Activated CD8-positive, alpha-beta memory T cell treated with anti-CD3 and anti-CD28 coated beads for 48 hours (primary cell): Measurements from ENCODE around the gene DNAJC3.
"Not testable (repeated sequence)": the region's sequence is repeated elsewhere in the genome, so short reads cannot be mapped to it uniquely, and the experiment has no call there.

Experiments used
- DNase-seq, 3 experiments: peaks; one replicate each; pipeline ENCODE4 v3.0.0-alpha.2; 2020; ENCODE audit warnings: low read depth in 2 of 3, low spot score in 2 of 3

The DNAJC3 gene

DNA sequence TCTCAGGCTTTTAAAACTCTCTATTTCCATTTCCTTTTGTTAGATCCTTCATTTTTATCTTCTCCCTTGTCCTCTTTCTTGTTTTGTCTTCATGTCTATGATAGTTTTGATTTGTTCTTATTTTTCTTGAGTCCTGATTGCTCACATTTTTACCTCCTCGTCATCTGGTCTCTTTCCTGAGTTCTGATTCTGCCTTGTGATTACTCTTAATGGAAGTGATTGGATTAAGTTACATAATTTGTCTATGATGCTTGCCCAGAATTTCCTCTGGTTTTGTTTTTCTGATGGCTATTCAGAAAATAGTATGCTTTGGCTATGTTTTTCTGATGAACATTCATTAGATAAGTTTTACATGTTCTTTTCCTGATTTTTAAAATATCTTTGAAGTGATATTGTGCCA, 102.6 kb downstream of the DNAJC3 start:
- no peak for DNase-seq

DNA sequence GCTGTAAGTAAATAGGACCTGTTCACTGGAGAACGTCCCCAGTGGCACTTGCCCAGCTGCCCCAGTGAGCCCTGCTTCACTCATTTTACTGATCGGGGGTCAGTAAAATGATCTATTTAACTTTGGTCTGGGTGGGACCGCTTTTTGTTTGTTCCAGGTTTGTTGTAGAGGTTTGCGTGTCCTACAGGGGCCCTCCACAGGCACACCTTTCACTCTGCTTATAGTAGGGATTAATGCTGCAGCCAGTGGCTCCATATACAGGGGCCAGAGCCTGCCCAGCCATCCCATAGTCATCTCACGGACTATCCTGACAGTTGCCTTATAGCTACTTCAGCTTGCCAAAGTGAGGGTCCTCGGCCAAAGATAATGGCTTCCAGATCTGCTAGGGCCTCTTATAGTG, 104.1 kb downstream of the DNAJC3 start:
- no peak for DNase-seq

DNA sequence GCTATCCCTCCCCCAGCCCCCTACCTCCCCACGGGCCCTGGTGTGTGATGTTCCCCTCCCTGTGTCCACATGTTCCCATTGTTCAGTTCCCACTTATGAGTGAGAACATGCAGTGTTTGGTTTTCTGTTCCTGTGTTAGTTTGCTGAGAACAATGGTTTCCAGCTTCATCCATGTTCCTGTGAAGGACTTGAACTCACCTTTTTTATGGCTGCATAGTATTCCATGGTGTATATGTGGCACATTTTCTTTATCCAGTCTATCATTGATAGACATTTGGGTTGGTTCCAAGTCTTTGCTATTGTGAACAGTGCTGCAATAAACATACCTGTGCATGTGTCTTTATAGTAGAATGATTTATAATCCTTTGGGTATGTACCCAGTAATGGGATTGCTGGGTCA, 105.0 kb downstream of the DNAJC3 start:
- DNase-seq = not testable (repeated sequence)

DNA sequence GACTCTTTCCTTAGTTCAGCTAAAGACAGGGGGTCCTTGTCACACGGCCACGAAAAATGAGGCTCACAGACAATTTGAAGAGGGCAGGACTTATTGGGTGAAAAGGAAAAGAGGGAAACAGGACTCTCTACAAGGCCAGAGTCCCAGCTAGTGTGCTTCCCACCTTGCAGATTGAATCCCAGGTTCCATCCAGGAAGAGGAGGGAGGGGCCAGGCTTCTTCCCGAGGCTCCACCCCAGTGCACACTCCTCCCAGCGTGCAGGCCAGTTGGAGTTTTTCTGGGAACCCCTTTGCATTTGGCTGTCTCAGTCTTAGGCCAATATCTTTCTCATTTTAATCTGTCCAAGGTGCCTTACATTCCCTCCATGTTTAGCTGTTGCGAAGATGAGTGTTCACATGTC, 106.8 kb downstream of the DNAJC3 start:
- DNase-seq = no peak

GRCh38 chr13:95784161-95784899, 107.4 kb downstream of the DNAJC3 start:
- no peak for DNase-seq

DNA sequence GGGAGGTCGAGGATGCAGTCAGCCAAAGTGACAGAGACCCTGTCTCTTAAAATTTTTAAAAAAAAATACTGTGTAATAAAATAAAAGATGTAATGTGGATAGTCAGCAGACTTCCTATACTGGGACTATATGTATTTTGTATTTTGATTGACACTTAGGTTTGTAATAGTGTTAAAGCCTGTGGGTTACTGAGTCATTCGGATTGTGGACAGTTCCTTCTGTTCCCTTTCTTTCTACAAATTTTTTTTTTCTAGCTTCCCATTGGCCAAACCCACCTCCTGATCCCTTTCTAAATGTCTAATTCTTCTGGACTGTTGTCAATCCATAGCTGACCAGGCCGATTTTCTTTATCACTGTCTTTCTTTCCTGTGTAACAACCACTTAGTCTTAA, 108.0 kb downstream of the DNAJC3 start:
- DNase-seq = no peak

DNA sequence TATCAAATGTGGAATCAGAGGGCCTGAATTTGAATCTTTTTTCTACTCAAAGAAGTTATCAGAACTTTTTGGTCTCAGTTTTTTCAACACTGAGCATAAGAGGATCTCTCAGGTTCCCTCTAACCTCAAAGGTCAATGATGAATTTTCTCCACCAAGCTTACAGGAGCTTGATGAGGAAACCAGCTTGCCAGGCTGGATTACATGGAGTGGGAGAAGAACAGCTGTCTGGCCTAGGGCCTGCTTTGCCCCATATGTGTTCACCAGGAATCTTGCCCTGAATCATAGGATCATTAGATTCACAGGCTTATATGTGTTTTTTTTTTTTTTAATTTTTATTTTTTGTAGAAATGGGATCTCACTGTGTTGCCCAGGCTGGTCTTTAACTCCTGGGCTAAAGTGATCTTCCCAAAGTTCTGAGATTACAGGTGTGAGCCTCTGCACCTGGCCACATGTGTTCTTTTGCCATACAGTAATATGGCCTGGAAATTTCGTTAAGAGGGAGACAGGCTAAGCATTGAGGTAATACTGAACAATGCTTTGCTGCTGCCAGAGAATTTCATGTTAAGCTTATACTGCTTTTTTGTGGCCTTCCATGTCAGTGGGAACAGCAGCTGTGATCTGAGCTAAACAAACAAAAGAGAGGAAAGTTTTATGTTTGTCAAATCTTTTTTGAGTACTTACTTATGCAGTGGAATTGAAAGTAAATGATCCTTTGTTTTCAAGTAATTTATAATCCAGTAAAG, 110.6 kb downstream of the DNAJC3 start:
- DNase-seq = no peak

- DNase-seq = no peak
Observed at GRCh38 chr13:95788100-95788463, 111.1 kb downstream of the DNAJC3 start.

DNA sequence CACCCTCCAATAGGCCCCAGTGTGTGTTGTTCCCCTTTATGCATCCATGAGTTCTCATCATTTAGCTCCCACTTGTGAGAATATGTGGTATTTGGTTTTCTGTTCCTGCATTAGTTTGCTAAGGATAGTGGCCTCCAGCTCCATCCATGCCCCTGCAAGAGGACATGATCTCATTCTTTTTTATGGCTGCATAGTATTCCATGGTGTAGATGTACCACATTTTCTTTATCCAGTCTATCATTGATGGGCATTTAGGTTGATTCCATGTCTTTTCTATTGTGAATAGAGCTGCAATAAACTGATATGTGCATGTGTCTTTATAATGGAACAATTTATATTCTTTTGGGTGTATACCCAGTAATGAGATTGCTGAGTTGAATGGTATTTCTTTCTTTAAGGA, 112.4 kb downstream of the DNAJC3 start:
- not testable (repeated sequence) for DNase-seq

- DNase-seq = no peak
Observed at GRCh38 chr13:95791084-95791722, 114.3 kb downstream of the DNAJC3 start.

DNA sequence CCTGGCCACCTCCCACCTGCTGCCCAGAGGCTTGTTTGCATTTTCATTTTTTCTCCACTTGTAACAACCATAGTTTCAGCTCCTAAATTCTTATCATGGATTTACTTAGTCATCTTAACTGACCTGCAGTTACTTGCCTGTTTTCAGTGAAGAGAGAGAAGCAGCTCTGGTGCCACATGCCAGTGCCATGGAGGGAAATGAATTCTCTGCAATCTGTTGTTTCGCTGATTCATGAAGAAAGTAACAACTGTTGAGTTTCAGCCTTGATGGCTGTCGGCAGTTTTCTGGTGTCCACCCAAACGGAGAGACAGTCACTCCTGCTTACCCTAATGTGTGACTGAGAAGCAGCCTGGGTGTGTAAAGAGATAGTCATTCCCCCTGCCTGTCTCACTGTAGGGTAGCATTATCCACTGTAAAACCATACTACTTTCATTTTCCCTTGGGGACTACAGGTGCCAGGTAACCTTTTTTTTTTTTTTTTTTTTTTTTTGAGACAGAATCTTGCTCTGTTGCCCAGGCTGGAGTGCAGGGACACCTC, 116.1 kb downstream of the DNAJC3 start:
- DNase-seq = no peak

DNA sequence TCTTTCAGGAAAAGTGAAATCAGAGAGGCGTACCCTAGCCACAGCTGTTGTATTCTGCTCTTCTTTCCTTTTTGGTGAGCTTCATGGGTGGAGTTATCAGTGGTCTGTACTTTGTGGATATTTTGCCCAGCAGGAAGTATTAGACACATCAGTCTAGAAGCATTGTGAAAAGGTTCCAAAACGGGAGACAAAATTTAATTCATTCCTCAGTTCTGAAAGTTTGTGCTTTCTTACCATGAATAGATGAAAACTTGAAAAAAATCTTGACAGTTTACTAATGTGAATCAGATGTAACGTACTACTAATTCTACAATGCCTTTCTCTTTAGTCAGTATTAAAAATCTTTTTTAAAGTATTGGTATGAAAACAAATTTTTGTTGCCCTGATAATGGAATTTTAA, 116.8 kb downstream of the DNAJC3 start:
- no peak for DNase-seq

DNA sequence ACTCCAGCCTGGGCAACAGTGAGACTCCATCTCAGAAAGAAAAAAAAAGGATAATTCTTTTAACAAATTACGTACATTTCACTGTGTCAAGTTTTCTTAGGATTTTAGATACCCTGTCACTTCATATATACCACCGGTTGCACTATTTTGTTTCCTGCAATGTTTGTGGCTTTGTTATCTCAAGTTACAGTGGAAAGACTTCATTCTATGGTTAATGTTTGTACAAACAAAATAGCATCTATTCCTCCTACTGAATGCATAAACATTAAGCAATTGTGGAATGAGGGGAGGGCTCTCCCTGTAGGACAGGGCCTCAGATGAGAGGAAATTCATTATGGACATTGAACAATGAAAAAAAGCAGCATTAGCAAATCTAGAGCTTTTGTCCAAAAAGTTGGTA, 120.1 kb downstream of the DNAJC3 start:
- no peak for DNase-seq

GRCh38 chr13:95800436-95800835, 123.5 kb downstream of the DNAJC3 start:
- no peak for DNase-seq

- no peak for DNase-seq
Observed at GRCh38 chr13:95801825-95802224, 124.9 kb downstream of the DNAJC3 start.

DNA sequence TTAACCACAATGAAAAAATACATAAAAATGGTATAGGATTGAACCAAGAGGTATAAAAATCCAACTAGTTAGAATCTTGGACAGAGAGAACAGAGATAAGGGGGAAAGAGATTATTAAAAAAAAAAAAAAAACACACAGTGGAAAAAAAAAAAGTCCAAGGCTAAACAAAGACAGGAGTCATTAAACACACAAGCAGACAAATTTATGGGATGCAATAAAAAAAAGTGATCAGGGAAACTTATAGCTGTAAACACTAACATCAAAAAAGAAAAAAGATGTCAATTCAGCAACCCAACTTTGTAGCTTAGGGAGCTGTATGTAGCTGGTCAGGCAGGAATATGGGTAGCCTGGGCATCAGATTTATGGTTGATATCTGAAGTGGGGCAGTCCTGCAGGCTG, 129.0 kb downstream of the DNAJC3 start:
- DNase-seq = no peak

DNA sequence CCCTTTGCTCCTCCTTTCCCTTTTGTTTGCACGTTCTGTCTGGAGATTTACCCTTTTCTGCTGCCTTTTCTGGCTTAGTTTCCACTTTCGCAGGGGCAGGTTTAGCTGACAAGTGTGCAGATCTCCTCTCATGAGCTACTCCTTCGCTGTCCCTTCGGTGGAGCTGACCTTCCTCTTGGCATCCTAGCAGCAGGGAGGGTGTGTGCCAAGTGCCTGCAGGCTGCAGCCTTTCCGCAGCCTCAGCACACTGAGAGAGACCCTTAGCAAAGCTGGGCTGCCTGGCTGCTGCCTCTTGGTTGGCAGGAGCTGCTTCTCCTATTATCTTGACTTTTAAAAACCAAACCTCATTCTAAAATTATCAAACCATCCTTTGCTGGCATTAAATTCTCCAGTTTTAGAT, 132.5 kb downstream of the DNAJC3 start:
- no peak for DNase-seq

DNA sequence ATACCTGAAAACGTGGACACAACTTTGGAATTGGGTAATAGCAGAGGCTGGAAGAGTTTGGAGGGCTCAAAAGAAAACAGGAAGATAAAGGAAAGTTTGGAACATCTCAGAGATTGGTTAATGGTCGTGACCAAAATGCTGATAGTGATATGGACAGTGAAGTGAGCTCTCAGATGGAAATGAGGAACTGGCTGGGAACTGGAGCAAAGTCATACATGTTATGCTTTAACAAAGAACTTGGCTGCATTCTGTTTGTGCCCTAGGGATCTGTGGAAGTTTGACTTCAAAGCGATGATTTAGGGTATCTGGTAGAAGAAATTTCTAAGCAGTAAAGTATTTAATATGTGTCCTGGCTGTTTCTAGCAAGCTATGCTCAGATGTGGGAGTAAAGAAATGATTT, 136.2 kb downstream of the DNAJC3 start:
- no peak for DNase-seq

DNA sequence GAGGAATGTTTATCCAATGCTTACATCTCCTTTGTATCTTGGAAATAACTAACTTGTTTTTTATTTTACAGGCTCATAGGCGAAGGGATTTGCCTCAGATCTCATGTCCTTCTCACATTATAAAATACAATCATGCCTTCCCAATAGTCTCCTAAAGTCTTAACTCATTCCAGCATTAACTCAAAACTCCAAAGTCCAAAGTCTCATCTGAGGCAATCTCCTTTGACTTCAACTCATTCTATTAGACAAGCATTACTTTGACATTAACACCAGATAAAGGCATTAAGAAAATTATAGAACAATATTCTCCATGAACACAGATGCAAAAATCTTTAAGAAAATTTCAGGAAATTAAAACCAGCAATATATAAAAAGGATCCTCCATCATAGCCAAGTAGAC, 137.6 kb downstream of the DNAJC3 start:
- DNase-seq = no peak

DNA sequence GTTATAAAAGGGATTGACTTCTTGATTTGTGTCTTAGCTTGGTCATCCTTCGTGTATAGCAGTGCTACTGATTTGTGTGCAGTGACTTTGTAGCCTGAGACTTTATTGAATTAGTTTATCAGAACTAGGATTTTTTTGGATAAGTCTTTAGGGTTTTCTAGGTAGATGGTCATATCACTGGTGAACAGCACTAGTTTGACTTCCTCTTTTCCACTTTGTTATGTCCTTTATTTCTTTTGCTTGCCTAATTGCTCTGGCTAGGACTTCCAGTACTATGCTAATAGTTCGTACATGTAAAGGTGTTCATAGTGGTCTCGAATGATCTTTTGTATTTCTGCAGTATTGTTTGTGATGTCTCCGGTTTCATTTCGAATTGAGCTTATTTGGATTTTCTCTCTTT, 145.4 kb downstream of the DNAJC3 start:
- no peak for DNase-seq

DNA sequence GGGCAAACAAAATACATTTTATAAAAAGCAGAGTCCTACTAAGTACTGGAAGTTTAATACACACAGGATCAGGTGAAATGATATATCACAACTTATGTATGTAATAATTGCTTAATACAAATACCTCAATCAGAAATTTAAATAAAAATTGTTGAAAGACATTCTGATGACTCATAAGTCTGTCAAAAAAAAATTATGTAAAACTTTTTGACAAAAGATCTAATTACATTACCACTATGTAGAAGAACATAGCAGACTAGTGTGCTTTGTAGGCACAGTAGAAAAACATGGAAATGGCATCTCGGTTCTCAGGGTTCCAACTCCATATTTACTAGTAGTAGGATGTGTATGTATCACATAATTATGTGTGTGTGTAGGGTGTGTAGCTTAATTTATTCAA, 156.2 kb downstream of the DNAJC3 start:
- DNase-seq = no peak

GRCh38 chr13:95833719-95834118, 156.8 kb downstream of the DNAJC3 start:
- no peak for DNase-seq
